GM10266 (cell line): Measurements from ENCODE around the gene GRB10.

ENCODE experiments used
- DNase-seq: peaks from one replicate; pipeline ENCODE4 v3.0.0; 2012; ENCODE audit errors: extremely low spot score
- CTCF ChIP-seq: IDR thresholded peaks from 2 replicates; pipeline ENCODE4 v1.5.1; 2012; ENCODE audit warnings: mild to moderate bottlenecking, low read depth; ENCODE audit not compliant: control insufficient read depth, insufficient read depth; ENCODE audit errors: missing control alignments

GRB10 gene

DNA sequence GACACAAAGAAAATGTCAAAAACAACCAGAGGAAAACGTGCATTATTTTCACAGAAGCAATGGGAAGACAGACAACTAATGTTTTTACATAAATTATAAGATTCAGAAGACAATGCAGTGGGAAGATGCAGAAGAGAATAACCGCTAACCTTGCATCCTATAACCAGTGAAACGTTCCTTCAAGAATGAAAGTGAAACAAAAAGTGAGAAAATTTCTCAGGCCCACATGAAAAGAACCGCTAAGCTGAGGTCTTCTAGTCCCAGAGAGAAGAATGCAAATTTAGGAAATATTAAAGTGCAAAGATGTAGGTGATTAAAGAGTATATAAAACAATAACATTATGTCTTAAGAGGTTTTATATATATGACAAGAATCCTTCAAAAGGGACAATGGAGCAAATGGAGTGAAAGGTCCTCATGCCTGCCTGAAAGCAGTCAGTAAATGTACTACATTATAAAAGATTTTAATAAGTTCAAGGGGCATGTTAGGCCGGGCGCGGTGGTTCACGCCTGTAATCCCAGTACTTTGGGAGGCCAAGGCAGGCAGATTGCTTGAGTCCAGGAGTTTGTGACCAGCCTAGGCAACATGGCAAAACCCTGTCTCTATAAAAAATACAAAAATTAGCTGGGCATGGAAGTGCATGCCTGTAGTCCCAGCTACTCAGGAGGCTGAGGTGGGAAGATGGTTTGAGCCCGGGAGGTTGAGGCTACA, 174.3 kb downstream of the GRB10 start:
- DNase-seq, result no peak
- TF ChIP-seq CTCF, result no peak

GRCh38 chr7:50607524-50608125, 175.1 kb downstream of the GRB10 start:
- no peak for DNase-seq
- TF ChIP-seq CTCF, result no peak

GRCh38 chr7:50605059-50605458, 177.6 kb downstream of the GRB10 start:
- no peak for DNase-seq

DNA sequence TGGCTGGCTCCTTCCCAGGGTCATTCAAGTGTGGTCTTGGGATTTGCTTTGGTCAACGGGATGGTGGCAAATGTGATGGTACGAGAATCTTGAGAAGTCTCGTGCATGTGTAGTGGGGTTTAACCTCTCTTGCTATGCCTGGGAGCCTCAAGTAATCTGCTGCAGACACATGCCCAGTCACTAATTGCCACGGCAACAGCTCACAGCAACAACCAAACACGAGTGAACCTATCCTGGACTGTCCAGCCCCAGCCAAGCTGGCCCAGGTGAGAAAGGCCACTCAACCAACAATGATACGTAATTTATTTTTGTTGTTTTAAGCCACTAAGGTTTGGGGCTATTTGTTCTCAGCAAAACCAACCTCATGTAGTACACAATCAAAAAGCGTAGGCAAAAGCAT, 179.4 kb downstream of the GRB10 start:
- no peak for DNase-seq
- TF ChIP-seq CTCF, result no peak

More at GRCh38 chr7:50605059-50605458, 177.6 kb downstream of the GRB10 start:
- TF ChIP-seq CTCF, result no peak

GRCh38 chr7:50599385-50599784, 183.3 kb downstream of the GRB10 start:
- TF ChIP-seq CTCF, result no peak
- DNase-seq, result no peak

DNA sequence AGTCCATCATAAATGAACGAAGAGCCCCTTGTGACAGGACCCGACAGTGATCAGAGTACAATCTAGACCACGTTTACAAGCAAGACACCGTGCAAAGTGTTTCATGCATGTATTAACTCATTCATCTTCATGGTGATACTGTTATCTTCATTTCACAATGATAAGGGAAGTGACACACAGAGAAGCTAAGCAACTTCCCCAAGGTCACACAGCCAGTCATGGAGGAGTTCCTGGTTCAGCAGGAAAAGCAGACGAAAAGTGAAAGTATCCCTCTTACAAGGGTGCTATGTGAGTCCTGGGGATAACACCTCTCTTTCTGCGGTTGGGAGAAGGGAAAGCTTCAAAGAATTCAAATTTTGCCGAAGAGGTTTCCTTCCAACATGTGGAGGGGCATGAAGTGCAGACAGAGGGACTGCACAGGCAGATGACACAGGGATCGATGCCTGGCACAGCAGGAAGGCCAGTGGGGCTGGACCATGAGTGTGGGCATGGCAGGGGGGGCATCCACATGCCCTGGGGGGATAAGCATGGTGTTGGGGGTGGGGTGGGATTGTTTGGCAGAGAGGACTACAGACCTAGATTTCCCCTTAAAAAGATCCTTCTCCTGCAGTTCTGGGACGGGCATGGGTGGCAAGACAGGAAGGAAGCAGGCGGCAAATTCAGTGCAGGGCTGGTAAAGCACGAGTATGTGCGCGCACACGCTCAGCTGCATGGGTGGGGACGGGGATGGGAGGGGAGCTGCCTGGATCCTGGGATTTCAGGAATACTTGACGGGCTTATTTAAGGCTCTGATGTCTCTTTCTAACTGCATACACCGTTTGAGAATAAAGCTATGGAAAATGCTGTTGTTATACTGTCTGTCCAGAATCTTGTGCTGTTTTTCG, 184.0 kb downstream of the GRB10 start:
- no peak for TF ChIP-seq CTCF
- DNase-seq, result no peak
